GM20431 (cell line): ENCODE data around the gene DYSF.

Source experiments
- in situ Hi-C: fragments of 300-500 bp; cut with MseI, MboI; formaldehyde crosslinking; loops from one replicate; pipeline ENCODE4 v1.15.0; 2020; ENCODE audit warnings: low sequenced_read_pairs; ENCODE audit not compliant: unreplicated experiment

The DYSF gene

GRCh38 chr2:71693286-71694270, 240.2 kb downstream of the DYSF start:
- in situ Hi-C loops, result no loop called here

DNA sequence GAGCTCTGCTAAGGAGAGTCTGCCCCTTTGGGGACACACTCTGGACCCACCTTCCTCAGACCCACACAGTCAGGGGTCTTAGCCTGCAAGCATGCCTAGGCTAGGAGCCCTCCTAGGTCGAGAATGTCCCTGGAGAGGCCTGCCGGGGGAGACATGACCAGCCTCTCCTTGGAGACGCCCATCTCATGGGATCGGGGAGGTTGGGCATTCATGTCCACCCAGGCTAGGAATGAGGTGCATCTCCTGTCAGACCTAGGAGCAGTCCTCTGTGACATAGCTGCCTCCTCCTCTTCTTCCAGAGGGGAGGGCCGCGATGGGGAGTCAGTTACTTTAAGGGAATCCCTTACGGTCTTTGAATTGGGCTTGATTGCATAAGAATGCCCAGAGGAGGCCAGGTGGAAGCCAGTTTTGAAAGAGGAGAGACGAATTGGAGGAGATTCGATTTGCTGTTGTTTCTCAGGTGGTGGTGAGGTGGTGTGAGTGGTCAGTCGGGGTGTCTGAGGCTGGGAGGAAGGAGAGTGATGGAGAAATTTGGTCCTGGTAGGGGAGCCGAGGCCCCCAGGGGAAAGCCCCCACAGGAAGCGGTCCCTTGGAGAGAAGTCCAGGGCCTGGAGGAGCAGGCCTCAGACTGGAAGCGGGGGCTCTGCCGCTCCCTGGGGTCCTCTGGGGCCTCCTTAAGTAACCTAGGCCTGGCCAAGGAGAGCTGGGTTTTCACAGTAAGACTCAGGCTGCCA, 241.3 kb downstream of the DYSF start:
- in situ Hi-C loops, result no loop called here

DNA sequence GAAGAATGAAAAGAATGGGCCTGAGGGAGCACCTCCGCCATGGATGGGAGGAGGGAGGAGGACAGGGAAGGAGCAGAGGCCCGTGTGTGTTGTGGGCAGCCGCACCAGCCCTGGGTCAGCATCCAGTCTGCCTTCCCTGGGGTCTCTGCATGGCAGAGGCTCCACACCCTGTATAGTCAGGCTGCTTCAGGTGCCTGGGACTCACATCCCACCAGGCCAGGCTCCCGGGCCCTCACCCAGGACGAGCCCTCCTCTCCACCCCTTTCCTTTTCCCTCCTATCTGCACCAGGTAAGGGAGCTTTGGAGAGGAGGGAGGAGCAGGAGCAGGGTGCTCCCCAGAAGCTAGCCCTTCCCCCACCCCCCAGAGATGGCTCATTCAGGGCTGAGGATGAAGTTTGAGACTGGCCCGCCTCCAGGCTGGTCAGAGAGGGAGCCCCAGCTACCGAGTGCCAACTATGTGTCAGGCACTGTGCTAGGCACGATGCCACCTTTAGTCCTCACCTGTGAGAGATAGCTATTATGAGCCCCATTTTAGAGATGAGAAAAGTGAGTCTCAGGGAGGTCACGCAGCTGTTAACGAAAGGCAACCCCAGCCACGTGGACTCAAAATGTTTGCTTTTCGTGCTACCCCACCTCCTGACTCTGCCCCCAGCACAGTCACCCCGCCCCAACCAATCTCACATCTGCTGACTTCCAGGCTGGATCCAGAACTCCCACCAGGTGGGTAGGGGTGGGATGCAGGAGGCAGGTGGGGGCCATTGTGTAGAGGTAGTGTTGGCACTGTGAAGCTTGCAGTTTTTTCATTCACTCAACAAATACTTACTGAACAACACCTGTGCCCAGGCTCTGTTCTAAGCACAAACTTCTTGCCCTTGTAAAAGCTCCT, 242.1 kb downstream of the DYSF start:
- in situ Hi-C loops, result no loop called here

GRCh38 chr2:71696381-71696780, 243.0 kb downstream of the DYSF start:
- in situ Hi-C loops, result no loop called here

- in situ Hi-C loops, result no loop called here
Observed at GRCh38 chr2:71697106-71698004, 244.0 kb downstream of the DYSF start.

DNA sequence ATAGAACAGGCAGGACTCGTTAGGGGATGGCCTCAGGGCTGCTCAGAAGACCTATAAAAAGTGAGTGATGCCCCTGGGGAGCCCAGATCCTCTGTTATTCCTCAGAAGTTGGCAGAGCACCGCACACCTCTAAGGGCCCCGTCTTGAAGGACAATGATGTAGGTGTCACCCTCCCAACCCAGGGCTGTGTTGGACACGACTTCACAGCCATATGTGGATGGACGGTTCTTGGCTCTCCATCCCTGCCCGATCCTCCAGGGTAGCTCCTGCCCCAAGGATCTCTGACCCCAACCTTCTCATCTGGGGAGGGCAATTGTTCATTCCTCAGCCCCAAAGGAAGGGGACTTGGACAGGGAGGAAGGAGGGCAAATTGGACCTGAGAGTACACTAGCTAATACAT, 246.1 kb downstream of the DYSF start:
- in situ Hi-C loops, result no loop called here

GRCh38 chr2:71700041-71700657, 246.8 kb downstream of the DYSF start:
- in situ Hi-C loops, result no loop called here

- in situ Hi-C loops, result no loop called here
Observed at GRCh38 chr2:71700658-71701397, 247.5 kb downstream of the DYSF start.

- in situ Hi-C loops, result no loop called here
Observed at GRCh38 chr2:71702071-71702970, 249.0 kb downstream of the DYSF start.

DNA sequence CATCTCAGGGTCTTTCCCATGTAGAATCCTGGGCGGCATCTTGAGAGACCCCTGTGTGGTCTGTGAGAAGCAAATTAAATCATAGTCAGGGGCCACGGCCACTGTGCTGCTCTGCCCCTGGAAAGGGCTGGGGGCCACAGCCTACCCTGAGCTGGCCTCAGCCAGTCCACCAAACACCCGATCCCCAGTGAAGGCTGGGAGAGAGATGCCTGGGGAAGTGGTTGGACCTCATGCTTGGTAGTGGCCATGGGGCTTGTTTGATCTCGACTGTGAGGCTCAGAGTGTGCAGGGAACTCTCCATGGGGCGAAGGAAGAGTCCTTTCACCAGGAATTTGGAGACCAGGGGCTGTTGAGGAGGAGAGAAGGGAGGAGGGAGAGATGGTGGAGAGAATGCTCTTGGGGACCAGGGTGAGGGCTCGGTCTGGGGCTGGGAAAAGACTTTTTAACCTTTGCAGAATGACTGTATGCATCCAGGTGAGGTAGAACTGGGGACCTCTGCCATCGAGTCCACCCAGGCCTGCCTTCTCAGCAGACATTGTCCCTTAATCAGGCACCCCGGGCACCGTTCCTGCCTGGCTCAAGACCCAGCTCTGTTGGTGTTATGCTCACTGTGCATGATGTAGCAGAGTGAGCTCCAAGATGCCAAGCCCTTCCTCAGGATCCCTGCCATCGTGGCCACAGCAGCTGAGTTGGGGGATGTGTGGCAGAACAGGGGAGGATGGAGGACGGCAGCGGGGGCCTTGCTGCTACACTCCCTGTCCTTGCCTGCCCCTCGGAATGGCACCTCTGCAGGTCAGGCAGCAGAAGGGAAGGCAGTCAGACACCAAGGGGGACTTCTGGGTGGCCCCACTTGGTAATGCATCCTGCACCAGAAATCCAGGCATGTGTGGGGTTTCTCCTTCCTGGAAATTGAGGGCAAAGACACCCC, 249.9 kb downstream of the DYSF start:
- in situ Hi-C loops, result no loop called here

- in situ Hi-C loops, result no loop called here
Observed at GRCh38 chr2:71704131-71704561, 250.8 kb downstream of the DYSF start.

GRCh38 chr2:71704688-71705087, 251.3 kb downstream of the DYSF start:
- in situ Hi-C loops, result no loop called here

DNA sequence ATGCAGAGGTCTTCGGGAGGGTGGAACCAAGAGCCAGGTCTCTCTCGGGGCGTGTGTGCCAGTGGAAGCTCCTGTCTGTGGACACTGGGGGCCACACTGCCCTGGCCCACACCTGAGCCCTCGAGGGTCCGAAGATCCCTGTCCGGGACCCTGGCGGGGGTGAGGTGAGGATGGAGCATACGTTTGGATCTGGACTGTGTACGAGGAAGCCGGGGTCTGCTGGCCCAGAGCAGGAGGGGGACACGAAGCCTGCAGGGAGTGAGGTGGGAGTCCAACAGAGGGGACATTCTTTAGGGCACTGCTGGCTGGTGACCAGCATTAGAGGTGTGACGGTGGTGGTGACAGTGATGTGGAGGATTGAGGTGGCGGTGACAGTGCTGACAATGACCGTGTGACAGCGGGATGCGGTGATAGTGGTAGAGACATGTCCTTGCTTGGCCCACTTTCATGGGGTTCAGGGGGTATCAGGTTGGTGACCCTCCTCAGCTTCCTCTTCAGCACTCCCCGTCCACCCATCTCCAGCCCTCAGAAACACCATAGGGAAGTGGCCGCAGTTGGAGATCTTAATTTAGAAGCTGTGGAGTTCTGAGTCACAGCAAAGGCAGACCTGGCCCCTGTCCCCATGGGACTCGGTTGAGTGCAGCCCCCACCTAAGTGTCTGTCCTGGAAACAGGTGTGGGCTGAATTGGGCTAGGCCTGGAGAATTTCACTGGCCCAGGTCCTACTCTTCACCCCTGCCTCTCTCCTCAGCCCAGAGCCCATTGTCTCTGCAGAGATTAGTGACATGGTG, 252.0 kb downstream of the DYSF start:
- in situ Hi-C loops, result no loop called here

- in situ Hi-C loops, result no loop called here
Observed at GRCh38 chr2:71706121-71706520, 252.8 kb downstream of the DYSF start.

DNA sequence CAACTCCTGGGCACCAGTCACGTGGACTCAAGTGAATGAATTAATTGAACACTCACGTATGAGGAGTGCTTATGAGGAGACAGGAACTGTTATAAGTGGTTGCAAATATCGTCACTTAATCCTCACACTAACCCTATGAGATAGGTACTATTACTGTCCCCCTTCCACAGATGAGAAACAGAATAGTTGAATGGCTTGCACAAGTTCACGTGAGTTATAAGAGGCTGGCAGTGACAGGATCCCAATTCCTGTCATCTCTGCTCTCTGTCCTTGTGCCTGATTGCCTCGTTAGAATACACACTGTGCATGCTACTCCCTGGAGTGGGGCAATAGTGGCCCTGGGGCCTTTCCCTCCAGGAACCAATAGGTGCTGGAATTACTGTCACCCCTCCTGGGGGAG, 253.5 kb downstream of the DYSF start:
- in situ Hi-C loops, result no loop called here
